GM19351 (cell line): ENCODE measurements around the gene XYLT1.

Experiments used
- ATAC-seq: cut with Tn5 transposase; IDR thresholded peaks from one replicate; pipeline ENCODE4 v1.9.1; 2021; ENCODE audit warnings: mild to moderate bottlenecking, moderate library complexity; ENCODE audit not compliant: unreplicated experiment

XYLT1 gene

DNA sequence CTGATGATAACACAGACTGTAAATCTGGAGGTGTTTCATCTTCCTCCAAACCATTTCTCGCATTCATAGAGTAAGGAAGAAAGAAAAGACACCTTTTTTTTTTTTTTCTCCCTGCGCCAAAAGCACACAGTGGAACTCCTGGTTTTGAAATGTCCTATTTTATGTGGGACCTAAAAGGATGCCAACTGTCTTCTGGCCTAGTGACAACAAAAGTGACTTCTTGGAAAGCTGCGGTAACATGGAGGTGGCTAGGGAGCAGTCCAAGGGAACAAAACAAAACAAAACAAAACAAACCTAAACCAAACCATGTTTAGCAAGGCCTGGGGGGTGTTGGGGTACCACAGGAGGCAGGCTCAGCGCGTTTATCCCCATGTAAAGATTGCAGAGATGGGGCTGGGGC is 174.8 kb downstream of the XYLT1 start:
- ATAC-seq = no peak

- no peak for ATAC-seq
Observed at GRCh38 chr16:17294856-17295255, 175.9 kb downstream of the XYLT1 start.

GRCh38 chr16:17293813-17294558 is 176.8 kb downstream of the XYLT1 start:
- no peak for ATAC-seq

DNA sequence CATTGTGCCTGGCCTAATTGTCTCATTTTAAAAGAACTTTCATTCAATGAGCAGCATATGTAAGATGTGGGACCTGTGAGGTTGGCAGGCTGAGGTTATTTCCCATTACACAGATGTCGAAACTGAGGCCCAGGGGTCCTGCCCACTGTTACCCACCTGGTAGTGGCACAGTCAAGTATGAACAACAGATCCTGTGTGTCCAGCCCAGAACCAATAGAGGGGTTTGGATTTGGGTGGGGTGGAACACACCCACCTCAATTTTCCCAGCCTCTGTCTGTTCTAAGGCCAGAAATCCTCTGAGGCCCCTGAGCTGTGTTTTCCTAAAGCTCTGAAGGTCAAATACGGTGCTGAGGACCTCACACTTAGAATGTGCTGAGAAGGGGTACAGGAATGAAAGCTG is 179.5 kb downstream of the XYLT1 start:
- no peak for ATAC-seq

DNA sequence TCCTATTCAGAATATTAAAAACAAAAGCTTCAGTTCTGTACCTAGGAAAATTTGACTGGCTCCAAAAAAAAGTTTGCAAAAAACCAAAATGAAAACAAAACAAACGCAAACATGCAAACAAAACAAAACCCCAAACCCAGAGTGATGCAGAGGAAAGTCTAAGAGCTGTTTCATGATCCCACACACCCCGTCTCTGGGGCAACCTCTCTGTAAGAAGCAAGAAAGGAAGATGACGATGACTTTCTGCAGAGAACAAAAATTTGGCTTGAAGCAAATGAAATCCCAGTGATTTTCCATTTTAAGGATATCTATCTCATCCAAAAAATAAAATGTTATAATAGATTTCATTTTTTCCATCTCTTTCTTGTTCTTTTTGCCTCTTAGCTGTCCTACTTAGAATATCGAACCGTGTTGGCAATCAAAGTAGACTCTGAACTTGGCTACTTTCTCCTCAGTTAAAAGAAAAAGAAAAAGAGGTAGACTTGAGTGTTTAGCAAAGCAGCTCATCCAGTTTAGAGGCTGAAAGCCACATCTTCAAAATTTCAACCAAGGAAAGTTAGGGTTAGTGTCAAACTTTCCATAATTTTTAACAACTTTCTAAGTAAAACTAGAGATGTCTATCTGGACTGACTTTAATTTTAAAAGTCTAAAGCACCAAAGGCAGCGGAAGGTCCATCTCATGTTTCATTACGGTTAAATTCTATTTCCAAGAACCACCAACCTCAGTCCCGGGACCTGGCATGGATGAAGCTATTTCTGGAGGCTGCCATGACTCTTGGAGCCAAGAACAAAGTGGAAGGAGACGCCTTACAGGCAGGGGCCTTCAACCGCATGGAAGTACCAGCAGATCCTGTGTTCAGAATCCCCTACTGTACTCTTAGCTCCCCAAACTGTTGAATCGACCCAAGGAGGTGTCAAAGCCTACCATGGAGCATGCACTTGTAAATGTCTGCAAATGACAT is 180.8 kb downstream of the XYLT1 start:
- no peak for ATAC-seq

GRCh38 chr16:17289050-17289449 is 181.7 kb downstream of the XYLT1 start:
- no peak for ATAC-seq

GRCh38 chr16:17287166-17287800 is 183.5 kb downstream of the XYLT1 start:
- ATAC-seq = no peak

DNA sequence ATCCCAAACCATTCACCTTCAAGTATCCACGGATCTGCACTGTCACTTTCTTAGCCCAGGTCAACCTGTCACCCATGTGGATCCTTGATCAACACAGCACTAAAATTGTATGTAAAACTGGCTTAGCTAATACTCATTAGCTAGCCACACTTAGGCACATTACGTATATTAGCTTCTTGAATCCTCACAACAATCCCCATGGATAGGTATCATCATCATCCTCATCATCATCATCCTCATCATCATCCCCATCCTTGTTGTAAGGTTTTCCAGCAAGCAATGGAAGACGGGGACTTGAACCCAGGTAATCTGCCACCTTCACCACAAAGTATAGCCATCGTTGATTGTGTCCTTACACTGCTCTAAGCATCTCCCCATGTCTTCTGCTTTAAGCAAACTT is 184.3 kb downstream of the XYLT1 start:
- ATAC-seq = no peak

GRCh38 chr16:17283016-17283415 is 187.7 kb downstream of the XYLT1 start:
- ATAC-seq = no peak

DNA sequence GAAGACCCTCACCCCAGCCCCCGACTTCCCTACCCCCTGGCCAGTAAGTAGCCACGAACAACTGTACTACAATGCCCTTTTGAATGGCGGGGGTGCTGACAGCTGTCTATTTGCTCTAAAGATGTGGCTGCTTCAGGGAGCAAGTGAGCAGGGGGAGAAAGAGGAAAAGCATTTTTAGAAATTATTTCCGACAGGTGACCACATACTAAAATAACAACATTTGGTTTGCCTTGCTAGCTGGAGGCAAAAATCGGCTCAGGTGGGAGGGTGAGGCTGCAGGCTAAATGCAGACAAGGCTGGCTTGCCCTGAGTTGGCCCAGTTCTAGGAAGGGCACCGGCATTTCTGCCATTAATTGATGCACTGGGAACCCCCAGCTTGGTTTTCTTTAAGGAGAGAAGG is 188.5 kb downstream of the XYLT1 start:
- ATAC-seq = no peak

- no peak for ATAC-seq
Observed at GRCh38 chr16:17281052-17281451, 189.7 kb downstream of the XYLT1 start.

DNA sequence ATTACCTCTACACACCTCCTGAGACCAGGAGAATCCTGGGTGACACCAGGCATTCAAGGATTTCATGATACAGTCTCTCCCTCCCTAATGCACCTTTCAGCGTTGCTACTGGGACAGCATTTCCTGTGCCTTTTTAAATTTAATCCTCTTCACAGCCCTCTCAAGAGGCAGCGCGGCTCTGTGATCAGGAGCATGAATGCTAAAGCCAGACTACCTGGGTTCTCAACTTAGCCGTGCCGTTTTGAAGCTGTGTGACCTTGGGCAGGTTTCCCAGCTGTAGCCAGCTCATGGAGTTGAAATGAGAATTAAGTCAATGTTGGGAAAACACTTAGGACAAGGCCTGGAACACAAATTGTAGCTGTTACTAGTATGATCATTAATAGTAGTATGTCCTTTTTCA is 191.8 kb downstream of the XYLT1 start:
- ATAC-seq = no peak

GRCh38 chr16:17277981-17278381 is 192.8 kb downstream of the XYLT1 start:
- no peak for ATAC-seq

DNA sequence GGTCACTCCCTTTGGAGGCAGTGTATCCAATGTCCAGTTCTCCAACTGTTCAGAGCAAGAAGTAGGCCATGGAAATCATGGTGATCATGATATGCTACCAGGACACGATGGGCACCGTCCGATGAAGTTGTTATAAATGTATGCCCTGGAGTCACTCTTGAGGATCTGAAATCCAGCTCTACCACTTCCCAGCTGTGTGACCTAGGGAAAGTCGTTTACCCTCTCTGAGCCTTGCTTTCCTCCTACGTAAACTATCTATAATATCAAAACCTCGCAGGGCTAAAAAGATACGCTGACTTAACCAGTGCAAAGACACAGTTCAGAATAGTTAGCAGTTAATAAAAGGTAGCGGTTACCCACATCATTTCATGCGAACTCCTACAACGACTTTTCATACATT is 194.2 kb downstream of the XYLT1 start:
- ATAC-seq = no peak

DNA sequence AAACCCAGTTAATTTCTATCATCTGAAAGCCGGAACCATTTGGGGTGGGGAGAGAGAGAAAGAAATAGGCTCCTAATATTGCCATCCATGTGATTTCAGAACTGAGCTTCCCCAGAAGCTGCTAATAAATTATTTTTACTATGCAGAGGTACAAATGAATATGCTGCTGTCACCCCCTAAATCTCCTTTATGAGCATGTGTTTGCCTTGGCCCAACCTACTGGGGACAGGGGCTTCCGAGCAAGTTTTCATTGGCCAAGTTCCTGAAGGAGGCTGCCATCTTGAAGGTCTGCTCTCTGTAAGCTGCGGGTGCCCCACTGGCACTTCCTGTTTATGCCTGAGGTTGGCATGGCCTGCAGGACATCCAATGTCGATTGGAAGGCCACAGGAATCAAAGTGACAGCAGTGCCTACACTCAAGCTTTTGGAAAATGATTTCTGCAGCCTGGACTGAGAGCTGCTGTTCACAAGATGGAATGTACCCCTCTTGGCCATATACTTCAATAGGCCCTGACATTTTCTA is 194.7 kb downstream of the XYLT1 start:
- ATAC-seq = no peak

- no peak for ATAC-seq
Observed at GRCh38 chr16:17275076-17276009, 195.4 kb downstream of the XYLT1 start.

DNA sequence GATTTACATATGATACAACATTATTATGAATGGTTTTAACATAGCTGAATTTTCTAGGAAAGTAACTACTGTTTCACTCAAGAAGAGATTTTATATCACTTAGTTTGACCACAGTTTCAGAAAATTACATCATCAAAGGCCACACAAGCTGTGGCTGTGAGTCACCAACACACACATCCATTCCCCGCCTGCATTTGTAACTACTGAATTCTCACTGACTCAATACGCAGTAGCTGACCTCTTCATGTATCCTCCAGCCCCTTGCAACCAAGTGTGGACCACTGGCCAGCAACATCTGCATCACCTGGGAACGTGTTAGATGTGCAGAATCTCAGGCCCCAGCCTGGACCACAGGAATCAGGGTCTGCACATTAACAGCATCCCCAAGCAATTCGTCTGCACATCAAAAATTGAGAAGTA is 197.6 kb downstream of the XYLT1 start:
- ATAC-seq = no peak

DNA sequence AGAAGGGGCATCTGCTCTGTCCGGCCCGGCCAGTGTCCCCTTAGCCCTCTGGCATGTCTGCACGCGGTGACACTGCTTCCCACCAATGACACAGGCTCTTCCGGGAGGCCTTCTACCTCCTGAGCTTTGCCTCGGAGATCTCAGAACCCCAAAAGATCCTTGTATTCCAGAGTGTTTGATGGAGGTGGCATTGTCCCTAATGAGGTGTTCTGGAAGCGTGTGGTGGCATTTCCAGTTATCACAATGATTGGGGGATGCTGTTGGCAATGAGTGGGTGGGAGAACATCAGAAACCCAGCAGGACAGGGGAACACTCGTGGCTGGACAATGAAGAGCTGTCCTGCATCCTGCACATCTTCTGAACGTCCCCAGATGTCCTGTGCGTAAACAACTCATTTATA is 198.0 kb downstream of the XYLT1 start:
- no peak for ATAC-seq

GRCh38 chr16:17271687-17272086 is 199.1 kb downstream of the XYLT1 start:
- no peak for ATAC-seq

GRCh38 chr16:17270683-17271109 is 200.1 kb downstream of the XYLT1 start:
- ATAC-seq = no peak
